ENCODE measurements around the gene GOLGA3.

GOLGA3 gene

GRCh38 chr12:132825089-132825488 lies 3.6 kb downstream of the GOLGA3 start:
- in situ Hi-C loops (cut with MboI; ENCODE audit: low sequenced_read_pairs, unreplicated experiment), result no loop called here
- no peak for DNase-seq (ENCODE audit: low spot score)
- TF ChIP-seq, protein P1, sequence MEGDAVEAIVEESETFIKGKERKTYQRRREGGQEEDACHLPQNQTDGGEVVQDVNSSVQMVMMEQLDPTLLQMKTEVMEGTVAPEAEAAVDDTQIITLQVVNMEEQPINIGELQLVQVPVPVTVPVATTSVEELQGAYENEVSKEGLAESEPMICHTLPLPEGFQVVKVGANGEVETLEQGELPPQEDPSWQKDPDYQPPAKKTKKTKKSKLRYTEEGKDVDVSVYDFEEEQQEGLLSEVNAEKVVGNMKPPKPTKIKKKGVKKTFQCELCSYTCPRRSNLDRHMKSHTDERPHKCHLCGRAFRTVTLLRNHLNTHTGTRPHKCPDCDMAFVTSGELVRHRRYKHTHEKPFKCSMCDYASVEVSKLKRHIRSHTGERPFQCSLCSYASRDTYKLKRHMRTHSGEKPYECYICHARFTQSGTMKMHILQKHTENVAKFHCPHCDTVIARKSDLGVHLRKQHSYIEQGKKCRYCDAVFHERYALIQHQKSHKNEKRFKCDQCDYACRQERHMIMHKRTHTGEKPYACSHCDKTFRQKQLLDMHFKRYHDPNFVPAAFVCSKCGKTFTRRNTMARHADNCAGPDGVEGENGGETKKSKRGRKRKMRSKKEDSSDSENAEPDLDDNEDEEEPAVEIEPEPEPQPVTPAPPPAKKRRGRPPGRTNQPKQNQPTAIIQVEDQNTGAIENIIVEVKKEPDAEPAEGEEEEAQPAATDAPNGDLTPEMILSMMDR (IDR thresholded peaks at IDR 0.05; ENCODE audit: borderline replicate concordance, control extremely low read depth, extremely low read depth, insufficient read depth, missing control alignments), result no peak

GRCh38 chr12:132824053-132824452 lies 4.6 kb downstream of the GOLGA3 start:
- in situ Hi-C loops (cut with MboI; ENCODE audit: low sequenced_read_pairs, unreplicated experiment), result no loop called here
- TF ChIP-seq, protein P1 (IDR thresholded peaks at IDR 0.05; ENCODE audit: borderline replicate concordance, control extremely low read depth, extremely low read depth, insufficient read depth, missing control alignments), result no peak
- no peak for DNase-seq (ENCODE audit: low spot score)

GRCh38 chr12:132818562-132818961 lies 10.1 kb downstream of the GOLGA3 start:
- in situ Hi-C loops (cut with MboI; ENCODE audit: low sequenced_read_pairs, unreplicated experiment), result no loop called here

DNA sequence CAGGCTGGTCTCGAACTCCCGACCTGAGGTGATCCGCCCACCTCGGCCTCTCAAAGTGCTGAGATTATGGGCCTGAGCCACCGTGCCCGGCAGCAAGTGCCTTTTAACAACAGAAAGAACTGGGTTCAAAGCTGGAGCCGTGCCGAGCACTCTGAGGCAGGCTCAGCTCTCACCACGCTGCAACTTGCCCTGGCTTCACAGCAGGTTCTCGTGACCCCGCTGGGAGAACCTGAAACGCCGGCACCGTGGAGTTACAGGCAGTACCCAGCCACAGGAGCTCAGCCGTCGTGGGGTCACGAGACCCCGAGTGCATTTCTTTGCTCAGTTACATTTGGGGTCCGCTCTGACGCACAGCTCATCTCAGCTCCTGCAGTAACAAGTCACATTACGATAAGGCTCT lies 14.4 kb downstream of the GOLGA3 start:
- no peak for DNase-seq (ENCODE audit: low spot score)
- TF ChIP-seq, protein P1 (IDR thresholded peaks at IDR 0.05; ENCODE audit: borderline replicate concordance, control extremely low read depth, extremely low read depth, insufficient read depth, missing control alignments), result no peak
- in situ Hi-C loops (cut with MboI; ENCODE audit: low sequenced_read_pairs, unreplicated experiment), result no loop called here

More at GRCh38 chr12:132818562-132818961, 10.1 kb downstream of the GOLGA3 start:
- TF ChIP-seq, protein P1 (IDR thresholded peaks at IDR 0.05; ENCODE audit: borderline replicate concordance, control extremely low read depth, extremely low read depth, insufficient read depth, missing control alignments), result no peak
- no peak for DNase-seq (ENCODE audit: low spot score)

DNA sequence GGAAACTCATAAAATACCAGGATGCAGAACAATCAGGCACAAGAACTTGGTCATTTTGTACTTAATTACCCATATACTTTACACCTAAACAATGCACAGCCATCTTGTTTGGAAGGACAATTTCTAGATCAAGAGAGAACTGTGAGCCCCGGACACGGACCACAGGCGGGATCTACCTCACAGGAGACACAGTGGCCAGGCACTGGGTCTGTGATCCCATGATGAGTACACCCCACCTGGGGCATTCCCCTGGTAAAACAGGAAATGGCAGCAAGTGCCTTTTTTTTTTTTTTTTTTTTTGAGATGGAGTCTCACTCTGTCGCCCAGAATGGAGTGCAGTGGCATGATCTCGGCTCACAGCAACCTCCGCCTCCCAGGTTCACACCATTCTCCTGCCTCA lies 15.2 kb downstream of the GOLGA3 start:
- no peak for DNase-seq (ENCODE audit: low spot score)
- TF ChIP-seq, protein P1 (IDR thresholded peaks at IDR 0.05; ENCODE audit: borderline replicate concordance, control extremely low read depth, extremely low read depth, insufficient read depth, missing control alignments), result no peak
- in situ Hi-C loops (cut with MboI; ENCODE audit: low sequenced_read_pairs, unreplicated experiment), result no loop called here

DNA sequence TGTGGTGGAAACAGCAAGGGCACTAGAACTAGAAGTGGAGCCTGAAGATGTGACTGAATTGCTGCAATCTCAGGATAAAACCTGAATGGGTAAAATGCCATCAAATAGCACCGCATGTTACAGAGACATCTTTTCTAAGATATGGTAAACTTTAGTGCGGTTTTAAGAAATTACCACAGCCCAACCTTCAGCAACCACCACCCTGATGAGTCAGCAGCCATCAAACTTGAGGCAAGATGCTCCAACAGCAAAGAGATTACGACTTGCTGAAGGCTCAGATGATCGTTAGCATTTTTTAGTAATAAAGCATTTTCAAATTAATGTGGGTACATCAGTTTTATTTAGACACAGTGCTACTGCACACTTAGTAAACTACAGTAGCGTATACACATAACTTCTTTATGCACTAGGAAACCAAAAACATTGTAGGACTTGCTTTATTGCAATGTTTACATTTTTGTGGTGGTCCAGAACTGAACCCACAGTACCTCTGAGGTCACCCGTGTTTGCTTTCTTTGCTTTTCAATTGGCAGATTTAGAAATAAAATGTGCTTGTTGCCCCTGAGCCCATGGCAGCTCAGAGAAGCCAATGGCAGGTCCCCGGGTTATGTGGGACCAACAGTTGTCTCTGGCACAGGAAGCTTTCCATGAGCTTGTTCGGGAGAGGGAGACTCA lies 15.9 kb downstream of the GOLGA3 start:
- TF ChIP-seq, protein P1 (IDR thresholded peaks at IDR 0.05; ENCODE audit: borderline replicate concordance, control extremely low read depth, extremely low read depth, insufficient read depth, missing control alignments), result no peak
- in situ Hi-C loops (cut with MboI; ENCODE audit: low sequenced_read_pairs, unreplicated experiment), result no loop called here
- no peak for DNase-seq (ENCODE audit: low spot score)

Data from GM13976 (cell line).